LoVo (cell line): ENCODE data around the gene BCO1.

Source experiments
- DNase-seq: peaks from one replicate; pipeline ENCODE4 v3.0.0-alpha.2; 2016; ENCODE audit warnings: low spot score

Gene BCO1

DNA sequence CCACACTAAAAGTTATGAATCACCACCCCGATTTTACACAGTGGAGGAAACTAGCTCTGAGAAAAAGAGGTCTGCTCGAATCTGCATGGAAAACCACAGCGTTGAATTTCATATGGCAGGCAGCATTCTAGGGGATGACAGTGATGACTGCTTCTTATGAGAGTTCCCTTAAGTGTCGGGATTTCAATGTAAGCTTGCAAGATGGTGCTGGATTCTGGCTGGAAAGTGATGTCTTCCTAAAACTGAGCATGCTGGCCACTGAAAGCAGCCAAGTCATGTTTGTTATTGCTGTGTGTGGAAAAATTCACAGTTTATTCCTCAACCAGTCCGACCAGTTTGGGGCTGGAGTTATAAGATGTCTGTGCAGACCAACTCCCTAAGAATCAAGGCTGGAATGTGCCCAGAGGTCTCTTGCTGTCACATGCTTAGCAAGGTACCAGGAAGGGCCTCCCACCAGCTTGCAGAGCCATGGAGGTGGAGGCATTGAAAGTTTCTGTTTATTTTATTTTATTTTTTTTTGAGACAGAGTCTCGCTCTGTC, 39.1 kb downstream of the BCO1 start:
- peak; percentile 58 for DNase-seq

DNA sequence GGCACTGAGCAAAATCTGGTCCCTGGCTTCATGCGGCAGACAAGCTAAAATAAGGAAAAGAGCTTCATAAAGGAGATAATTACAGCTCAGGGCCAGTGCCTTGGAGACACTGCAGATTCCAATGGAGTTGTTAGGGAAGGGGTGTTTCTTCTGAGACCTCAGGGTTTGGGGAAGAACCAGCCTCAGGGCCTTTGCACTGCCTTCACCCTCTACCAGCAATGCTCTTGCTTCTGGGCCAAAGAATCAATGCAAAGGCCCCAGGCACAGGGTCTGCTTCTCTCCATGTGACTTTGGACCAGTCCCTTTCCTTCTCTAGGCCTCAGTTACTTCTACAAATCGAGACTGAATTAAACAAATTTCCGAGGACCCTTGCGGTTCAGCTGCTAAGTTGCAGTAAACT, 40.0 kb downstream of the BCO1 start:
- no peak for DNase-seq

- no peak for DNase-seq
These were observed 40.9 kb downstream of the BCO1 start for GRCh38 chr16:81279392-81279791.

GRCh38 chr16:81280393-81280792, 41.9 kb downstream of the BCO1 start:
- no peak for DNase-seq

DNA sequence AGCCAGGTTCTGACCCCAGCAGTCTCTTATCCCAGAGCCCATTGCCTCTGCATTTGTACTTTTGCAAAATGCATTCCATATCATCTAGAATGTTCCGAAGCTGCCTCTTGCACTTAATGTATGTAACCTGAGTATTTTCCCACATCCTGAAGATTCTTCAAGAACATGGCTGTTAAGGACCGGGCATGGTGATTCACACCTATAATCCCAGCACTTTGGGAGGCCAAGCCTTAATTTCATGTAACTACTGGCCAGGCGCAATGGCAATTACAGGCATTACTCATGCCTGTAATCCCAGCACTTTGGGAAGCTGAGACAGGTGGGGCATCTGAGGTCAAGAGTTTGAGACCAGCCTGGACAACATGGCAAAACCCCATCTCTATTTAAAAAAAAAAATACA, 44.6 kb downstream of the BCO1 start:
- no peak for DNase-seq

GRCh38 chr16:81284995-81285600, 46.6 kb downstream of the BCO1 start:
- no peak for DNase-seq

DNA sequence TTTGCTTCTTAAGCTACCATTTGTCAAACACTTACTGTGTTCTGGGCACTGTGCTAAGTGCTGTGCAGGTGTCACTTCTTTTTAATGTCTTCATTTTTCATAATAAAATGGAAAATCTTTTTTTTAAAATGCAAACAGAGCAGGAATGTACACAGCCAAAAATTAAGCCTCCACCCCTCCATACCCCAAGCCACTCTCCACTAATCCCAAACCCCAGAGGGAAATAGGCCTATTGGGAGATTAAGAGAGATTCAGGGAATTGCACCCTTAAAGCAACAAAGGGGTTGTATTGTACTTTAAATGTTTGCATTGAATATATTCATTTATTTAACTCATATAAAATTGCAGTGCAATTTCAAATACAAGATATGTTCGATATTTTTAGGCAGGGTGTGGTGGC, 47.7 kb downstream of the BCO1 start:
- DNase-seq, result no peak

GRCh38 chr16:81291117-81291516, 52.6 kb downstream of the BCO1 start:
- no peak for DNase-seq

GRCh38 chr16:81292936-81293335, 54.4 kb downstream of the BCO1 start:
- DNase-seq, result no peak

- DNase-seq, result peak; percentile 65
These were observed 55.7 kb downstream of the BCO1 start for GRCh38 chr16:81293909-81294802.

- DNase-seq, result no peak
These were observed 58.1 kb downstream of the BCO1 start for GRCh38 chr16:81296631-81297030.

- no peak for DNase-seq
These were observed 69.3 kb downstream of the BCO1 start for GRCh38 chr16:81307770-81308169.

- no peak for DNase-seq
These were observed 71.7 kb downstream of the BCO1 start for GRCh38 chr16:81310045-81310644.

DNA sequence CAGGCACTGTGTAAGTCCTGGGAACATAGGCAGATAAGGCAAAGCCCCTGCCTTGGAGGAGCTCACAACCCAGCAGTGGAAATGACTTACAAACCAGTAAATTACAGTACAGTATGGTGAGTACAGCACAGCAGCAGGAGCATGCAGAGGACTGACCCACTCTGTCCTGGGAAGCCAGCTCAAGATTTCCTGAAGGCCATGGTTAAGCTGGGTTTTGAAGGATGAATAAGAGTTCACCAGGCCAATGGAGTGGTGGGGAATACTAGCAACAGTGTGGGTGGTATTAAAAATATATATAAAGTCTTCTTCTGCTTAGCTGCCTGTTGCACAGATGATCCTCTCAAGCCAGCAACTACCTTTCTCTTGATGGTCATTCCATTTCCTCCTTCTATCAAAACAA, 73.3 kb downstream of the BCO1 start:
- DNase-seq, result no peak

DNA sequence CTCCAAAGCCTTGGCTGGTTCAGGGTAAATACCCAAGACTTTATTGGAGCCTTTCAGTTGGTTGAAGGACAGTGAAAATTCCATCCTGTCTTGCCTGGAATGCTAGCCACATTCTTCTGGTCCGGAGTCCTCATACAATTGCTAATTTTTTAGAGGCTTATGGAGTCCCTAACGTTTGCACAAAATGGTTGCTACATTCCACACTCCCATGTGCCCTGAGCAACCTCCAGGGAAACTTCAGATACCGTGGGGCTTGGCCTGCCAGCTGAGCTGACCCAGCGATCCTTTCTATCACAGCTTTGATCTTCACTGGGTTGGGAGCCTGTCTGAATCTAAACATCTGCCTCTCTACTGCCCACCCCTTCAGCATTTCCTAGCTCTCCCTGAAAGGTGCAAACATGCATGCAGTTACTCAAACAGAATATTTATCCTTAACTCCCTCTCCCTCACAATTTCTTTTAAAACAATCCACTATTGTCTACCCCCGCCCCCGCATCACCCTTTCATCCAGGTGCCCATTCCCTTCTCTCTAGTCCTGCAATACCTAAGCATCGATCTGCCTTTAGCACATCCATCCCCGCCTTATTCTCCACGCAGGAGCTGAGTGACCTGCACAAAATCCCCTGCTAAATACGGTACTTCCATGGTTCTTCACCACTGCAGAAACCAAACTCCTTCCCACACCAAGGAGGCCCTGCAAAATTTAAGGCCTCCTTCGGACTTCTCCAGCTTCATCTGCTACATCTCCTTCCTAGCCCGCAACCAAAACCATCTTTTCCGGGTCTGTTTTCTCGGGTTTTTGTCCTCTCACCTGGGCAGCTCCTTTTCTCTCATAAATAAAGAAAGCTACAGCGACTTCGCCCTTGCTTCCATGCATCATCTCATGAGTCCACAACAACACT, 75.5 kb downstream of the BCO1 start:
- no peak for DNase-seq

DNA sequence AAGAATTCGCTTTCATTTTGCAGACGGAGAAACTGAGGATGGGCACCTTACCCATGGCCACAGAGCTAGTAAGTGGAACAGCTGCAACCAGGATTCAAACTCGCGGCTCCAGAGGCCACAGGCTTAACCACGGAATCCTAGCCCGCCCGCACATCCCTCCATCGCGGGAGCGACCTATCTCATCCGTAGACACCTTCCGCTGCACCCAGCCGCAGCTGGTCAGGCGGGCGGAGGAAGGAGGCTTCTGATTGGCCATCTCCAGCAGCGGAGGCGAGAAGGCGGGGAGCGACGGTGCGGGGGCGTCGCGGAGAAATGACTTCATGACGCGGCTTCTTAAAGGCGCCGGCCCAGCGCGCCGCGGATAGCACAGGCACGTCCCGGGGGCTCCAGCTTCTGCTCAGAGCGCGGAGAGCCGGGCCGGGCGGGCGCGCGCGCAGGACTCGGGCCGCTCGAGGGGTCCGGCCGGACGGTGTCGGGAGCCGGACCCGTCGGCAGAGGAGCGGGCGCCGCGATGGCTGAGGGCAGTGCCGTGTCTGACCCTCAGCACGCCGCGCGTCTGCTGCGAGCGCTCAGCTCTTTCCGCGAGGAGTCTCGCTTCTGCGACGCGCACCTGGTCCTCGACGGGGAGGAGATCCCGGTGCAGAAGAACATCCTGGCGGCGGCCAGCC, 76.2 kb downstream of the BCO1 start, which contains the start of gene GAN:
Gene GAN, plus strand, starts transcription at position 360 of the 668 bp plus-strand sequence. Its CDS starts 152 bp downstream, at position 512.
- peak; percentile 96 for DNase-seq

DNA sequence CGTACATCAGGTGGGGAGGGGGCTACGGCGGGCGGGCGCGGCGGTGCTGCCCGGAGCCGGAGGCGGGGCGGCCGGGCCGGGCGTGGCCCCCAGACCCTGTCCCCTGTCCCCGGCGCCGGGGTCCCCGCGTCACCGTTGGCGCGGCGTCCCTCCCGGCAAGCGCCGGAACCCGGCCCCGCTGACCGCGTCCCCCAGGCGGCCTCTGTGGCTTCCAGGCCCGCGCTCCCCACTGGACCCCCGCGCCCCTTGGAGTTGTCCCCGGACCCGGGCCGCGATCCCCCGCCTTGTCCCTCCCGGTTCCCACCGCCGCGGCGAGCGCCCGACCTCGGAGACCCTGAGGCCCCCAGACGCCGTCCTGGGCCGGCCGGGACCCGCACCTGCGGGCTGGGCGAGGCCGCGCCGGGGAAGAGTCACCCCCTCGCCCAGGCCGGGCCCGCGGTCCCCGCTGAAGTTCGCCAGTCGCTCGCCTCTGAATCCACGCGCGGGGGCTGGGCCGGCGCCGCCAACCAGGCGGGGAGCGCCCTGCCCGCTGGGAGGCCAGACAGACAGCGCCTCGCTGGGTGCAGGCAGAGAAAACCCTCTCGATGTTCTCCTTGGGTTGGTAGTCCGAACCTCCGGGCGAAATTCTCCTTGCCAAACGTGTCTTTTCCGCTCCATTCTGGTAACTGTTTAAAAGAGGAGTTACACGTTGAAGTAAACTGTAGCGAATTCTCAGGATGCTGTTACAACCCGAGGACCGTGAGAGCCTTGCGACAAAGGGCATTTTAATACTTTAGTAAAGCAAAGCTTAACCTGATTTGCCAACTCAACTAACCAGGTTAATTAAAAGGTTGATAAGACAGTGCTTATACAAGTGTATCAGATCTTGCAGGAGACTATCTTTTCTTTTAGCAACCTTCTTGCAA, 77.0 kb downstream of the BCO1 start:
- DNase-seq, result peak; percentile 24

DNA sequence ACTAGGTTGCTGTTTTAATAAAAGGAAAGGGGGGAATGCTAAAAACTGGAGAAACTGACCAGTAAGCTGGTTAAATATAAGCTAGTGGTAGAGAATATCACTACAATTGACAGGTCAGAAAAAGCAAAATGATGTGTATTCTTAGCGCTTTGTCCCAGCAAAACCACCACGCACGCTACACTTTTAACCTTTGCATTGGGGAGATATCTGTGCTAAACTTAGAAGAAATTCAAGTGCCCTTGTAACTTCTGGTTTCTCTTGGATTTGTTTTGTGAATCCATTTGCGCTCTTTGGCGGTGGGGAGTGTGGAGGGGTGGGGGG, 77.6 kb downstream of the BCO1 start:
- no peak for DNase-seq

DNA sequence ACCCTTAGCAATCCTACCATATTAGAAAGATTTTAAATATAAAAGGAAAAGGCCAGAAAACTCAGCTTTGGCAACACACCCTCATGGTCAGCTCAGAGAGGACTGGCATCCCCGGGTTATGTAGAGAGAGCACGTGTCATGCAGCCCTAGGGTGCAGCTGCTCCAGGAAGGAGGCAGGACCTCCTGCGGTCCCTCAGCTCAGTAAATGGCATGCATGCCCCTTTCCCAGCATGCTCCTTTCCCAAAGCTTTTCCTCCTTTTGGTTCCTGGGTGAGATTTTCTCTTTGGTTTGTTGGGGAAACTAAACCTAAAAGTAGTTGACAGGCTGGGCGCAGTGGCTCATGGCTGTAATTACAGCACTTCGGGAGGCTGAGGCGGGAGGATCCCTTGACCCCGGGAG, 80.2 kb downstream of the BCO1 start:
- no peak for DNase-seq

- no peak for DNase-seq
These were observed 80.9 kb downstream of the BCO1 start for GRCh38 chr16:81319221-81319912.
